ENCODE measurements around the gene CDK6. TPM values are rescaled to one million over a fixed set of nuclear protein-coding genes. Genes with fewer than 3 reads are reported as not detected.
"Not testable (repeated sequence)": the region's sequence is repeated elsewhere in the genome, so short reads cannot be mapped to it uniquely, and the experiment has no call there.

Gene CDK6
- total and polyA plus RNA-seq, 2 donors = 6.5 to 42.0 TPM

DNA sequence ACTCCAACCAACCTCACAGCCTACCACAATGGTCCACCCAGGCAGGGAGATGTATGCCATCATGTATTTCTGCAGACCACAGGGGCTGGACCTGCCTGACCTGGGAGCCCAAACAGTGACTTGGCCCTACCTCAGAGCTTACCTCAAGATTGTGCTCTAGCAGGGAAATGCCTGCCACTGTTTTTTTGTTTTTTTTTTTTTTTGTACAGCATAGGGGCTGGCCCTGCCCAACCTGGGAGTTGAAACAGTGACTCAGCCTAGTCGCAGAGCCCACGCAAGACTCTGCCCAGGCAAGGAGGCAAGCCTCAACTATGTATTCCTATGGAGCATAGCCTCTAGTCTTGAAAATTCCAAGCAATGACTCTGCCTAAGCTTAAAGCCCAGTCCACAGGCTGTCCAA, 39.3 kb upstream of the CDK6 start:
- Histone ChIP-seq H3K4me1 (ENCODE audit: control insufficient read depth in 2 of 2, insufficient read depth in 2 of 2, low read length in 2 of 2) (no peaks in the 10 kb centered on the region), H3K36me3 (ENCODE audit: control insufficient read depth in 2 of 2, insufficient read depth in 2 of 2, low read length in 1 of 2) (no peaks in the 10 kb centered on the region), H3K9me3 (ENCODE audit: control insufficient read depth in 2 of 2, insufficient read depth in 1 of 2, low read length in 1 of 2) (peaks cover 0 to 8% of the 10 kb centered on the region in 2 donors), H3K4me3 (ENCODE audit: low read length in 2 of 2) (no peak overlapping the region), H3K27me3 (ENCODE audit: control insufficient read depth in 2 of 2, insufficient read depth in 1 of 2, low read length in 1 of 2) (peaks cover 0 to 28% of the 10 kb centered on the region in 2 donors), H3K27ac (ENCODE audit: low read depth in 1 of 2, low read length in 1 of 2) (no peak overlapping the region)
- DNase-seq (ENCODE audit: low read depth in 6 of 9, low spot score in 9 of 9) = no peak
- 100% methylated on average over 2 of the region's 2 CpGs for WGBS

DNA sequence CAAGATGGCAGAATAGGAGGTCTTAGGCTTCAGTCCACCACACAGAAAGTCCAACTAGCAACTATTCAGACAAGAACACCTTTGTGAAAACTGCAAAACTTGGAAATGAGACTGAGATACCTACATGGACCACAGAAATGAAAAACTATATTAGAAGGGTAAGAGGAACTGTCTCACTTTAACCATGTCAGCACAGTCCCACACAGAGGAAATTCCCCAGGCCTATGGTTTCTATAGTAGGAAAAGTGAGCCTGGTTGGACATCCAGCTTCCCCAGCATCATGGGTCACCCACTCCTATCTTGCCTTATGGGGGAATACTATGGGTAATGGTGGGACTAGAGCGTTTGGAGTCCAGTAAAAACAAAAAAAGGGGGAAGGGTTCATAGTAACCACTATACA, 38.8 kb upstream of the CDK6 start:
- Histone ChIP-seq H3K9me3 (ENCODE audit: control insufficient read depth in 2 of 2, insufficient read depth in 1 of 2, low read length in 1 of 2) (peaks cover 0 to 2% of the 10 kb centered on the region in 2 donors), H3K36me3 (ENCODE audit: control insufficient read depth in 2 of 2, insufficient read depth in 2 of 2, low read length in 1 of 2) (no peaks in the 10 kb centered on the region), H3K4me1 (ENCODE audit: control insufficient read depth in 2 of 2, insufficient read depth in 2 of 2, low read length in 2 of 2) (no peaks in the 10 kb centered on the region), H3K4me3 (ENCODE audit: low read length in 2 of 2) (no peak overlapping the region), H3K27me3 (ENCODE audit: control insufficient read depth in 2 of 2, insufficient read depth in 1 of 2, low read length in 1 of 2) (peaks cover 0 to 23% of the 10 kb centered on the region in 2 donors), H3K27ac (ENCODE audit: low read depth in 1 of 2, low read length in 1 of 2) (no peak overlapping the region)
- no peak for DNase-seq (ENCODE audit: low read depth in 6 of 9, low spot score in 9 of 9)
- WGBS = 100% methylated on average over 1 of the region's 1 CpG

DNA sequence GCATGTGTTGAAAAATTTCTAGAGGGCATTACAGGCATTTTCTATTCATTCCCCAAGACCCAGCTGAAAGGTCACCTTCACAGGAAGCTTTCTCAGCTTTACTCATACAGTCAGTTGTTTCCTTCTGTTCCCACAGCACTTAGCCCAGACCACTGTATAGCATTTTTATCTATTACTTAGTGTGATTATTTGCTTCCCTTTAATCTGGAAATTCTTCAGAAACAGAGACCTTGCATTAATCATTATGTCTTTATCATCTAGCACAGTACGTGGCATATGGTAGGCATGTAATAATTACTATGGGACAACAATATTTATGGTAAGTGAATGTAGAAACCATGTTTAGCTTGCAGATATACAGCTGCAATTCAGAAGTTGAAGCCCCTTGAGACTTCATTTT, 38.2 kb upstream of the CDK6 start:
- H3K27me3 ChIP-seq (ENCODE audit: control insufficient read depth in 2 of 2, insufficient read depth in 1 of 2, low read length in 1 of 2) = peaks cover 0 to 20% of the 10 kb centered on the region in 2 donors
- H3K9me3 ChIP-seq (ENCODE audit: control insufficient read depth in 2 of 2, insufficient read depth in 1 of 2, low read length in 1 of 2) = no peaks in the 10 kb centered on the region
- H3K4me1 ChIP-seq (ENCODE audit: control insufficient read depth in 2 of 2, insufficient read depth in 2 of 2, low read length in 2 of 2) = no peaks in the 10 kb centered on the region
- WGBS = 92% methylated on average over 1 of the region's 1 CpG
- no peak overlapping the region for H3K27ac ChIP-seq (ENCODE audit: low read depth in 1 of 2, low read length in 1 of 2)
- no peaks in the 10 kb centered on the region for H3K36me3 ChIP-seq (ENCODE audit: control insufficient read depth in 2 of 2, insufficient read depth in 2 of 2, low read length in 1 of 2)
- no peak for DNase-seq (ENCODE audit: low read depth in 6 of 9, low spot score in 9 of 9)
- H3K4me3 ChIP-seq (ENCODE audit: low read length in 2 of 2) = no peak overlapping the region

DNA sequence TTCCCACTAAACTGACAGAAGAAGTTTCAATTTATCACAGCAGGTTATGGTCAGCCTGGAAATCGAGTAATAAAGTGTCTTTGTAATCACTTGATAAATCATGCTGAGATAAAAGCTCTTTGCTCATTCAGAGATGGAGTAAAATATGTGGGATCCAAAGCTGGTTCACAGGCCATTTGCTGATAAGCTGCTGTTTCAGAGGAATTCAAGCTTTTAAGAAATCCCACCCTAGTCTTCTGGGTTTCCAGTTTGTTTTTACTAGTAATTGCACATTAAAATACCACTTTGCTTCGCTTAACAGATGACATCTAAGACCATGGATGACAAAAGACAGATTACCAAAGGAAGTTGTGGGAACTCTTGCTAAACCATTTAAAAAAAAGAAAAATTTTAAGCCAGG, 37.4 kb upstream of the CDK6 start:
- 73% methylated on average over 2 of the region's 2 CpGs for WGBS
- H3K27me3 ChIP-seq (ENCODE audit: control insufficient read depth in 2 of 2, insufficient read depth in 1 of 2, low read length in 1 of 2) = peaks cover 0 to 18% of the 10 kb centered on the region in 2 donors
- no peak overlapping the region for H3K27ac ChIP-seq (ENCODE audit: low read depth in 1 of 2, low read length in 1 of 2)
- no peak for DNase-seq (ENCODE audit: low read depth in 6 of 9, low spot score in 9 of 9)
- peaks cover 0 to under 1% of the 10 kb centered on the region in 2 donors for H3K36me3 ChIP-seq (ENCODE audit: control insufficient read depth in 2 of 2, insufficient read depth in 2 of 2, low read length in 1 of 2)
- no peak overlapping the region for H3K4me3 ChIP-seq (ENCODE audit: low read length in 2 of 2)
- no peaks in the 10 kb centered on the region for H3K4me1 ChIP-seq (ENCODE audit: control insufficient read depth in 2 of 2, insufficient read depth in 2 of 2, low read length in 2 of 2)
- no peaks in the 10 kb centered on the region for H3K9me3 ChIP-seq (ENCODE audit: control insufficient read depth in 2 of 2, insufficient read depth in 1 of 2, low read length in 1 of 2)

DNA sequence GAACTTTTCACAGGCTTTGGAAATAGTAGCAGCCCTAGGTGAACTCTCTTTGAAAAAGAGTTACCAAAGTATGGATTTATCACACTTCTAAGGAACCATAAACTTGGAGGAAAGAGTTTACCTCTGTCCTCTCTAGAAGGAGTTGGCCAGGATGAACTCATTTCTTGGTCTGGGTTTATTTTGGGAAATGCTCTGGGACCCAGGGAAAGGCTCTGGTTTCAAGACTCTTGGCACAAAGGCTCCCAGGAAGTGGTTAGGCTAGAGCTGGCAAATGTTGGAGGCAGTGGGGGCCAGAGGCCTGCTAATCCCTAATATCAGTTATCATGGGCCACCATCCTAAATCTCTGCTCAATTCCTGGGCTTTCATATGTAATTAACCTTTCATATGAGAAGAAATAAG, 36.3 kb upstream of the CDK6 start:
- Histone ChIP-seq H3K4me1 (ENCODE audit: control insufficient read depth in 2 of 2, insufficient read depth in 2 of 2, low read length in 2 of 2) (no peaks in the 10 kb centered on the region), H3K27ac (ENCODE audit: low read depth in 1 of 2, low read length in 1 of 2) (no peak overlapping the region), H3K4me3 (ENCODE audit: low read length in 2 of 2) (no peak overlapping the region), H3K9me3 (ENCODE audit: control insufficient read depth in 2 of 2, insufficient read depth in 1 of 2, low read length in 1 of 2) (no peaks in the 10 kb centered on the region), H3K27me3 (ENCODE audit: control insufficient read depth in 2 of 2, insufficient read depth in 1 of 2, low read length in 1 of 2) (peaks cover 0 to 12% of the 10 kb centered on the region in 2 donors), H3K36me3 (ENCODE audit: control insufficient read depth in 2 of 2, insufficient read depth in 2 of 2, low read length in 1 of 2) (peaks cover 0 to 2% of the 10 kb centered on the region in 2 donors)
- DNase-seq (ENCODE audit: low read depth in 6 of 9, low spot score in 9 of 9) = no peak

DNA sequence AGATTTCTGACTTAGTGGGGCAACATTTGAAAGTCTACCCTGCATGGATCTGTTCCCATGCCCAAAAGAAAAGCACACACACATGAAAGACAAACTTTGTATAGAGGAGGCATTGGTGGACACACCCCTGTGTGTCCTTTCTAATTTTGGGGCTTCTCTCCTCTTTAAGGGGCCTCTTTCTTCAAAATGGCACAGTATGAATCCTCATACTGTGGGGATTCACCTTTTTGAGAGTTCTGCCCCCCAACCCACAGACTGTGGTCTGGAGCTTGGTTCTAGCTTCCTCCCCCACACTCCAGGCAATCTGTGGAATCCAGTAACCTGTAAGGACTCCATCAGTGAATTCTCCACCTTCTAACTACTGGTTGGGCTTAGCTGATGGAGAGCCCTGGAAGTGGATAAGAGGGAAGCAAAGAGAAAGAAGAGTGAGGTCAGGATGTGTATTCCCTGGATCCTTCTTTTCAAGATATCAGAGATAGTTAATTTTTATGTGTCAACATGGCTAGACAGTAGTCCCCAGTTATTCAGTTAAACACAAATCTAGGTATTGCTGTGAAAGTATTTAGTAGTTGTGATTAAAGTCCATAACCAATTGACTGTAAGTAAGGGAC, 32.4 kb upstream of the CDK6 start:
- no peak for DNase-seq (ENCODE audit: low read depth in 6 of 9, low spot score in 9 of 9)
- Histone ChIP-seq H3K36me3 (ENCODE audit: control insufficient read depth in 2 of 2, insufficient read depth in 2 of 2, low read length in 1 of 2) (peaks cover 0 to 2% of the 10 kb centered on the region in 2 donors), H3K9me3 (ENCODE audit: control insufficient read depth in 2 of 2, insufficient read depth in 1 of 2, low read length in 1 of 2) (no peaks in the 10 kb centered on the region), H3K27me3 (ENCODE audit: control insufficient read depth in 2 of 2, insufficient read depth in 1 of 2, low read length in 1 of 2) (no peaks in the 10 kb centered on the region), H3K4me3 (ENCODE audit: low read length in 2 of 2) (no peak overlapping the region), H3K27ac (ENCODE audit: low read depth in 1 of 2, low read length in 1 of 2) (no peak overlapping the region), H3K4me1 (ENCODE audit: control insufficient read depth in 2 of 2, insufficient read depth in 2 of 2, low read length in 2 of 2) (no peaks in the 10 kb centered on the region)

DNA sequence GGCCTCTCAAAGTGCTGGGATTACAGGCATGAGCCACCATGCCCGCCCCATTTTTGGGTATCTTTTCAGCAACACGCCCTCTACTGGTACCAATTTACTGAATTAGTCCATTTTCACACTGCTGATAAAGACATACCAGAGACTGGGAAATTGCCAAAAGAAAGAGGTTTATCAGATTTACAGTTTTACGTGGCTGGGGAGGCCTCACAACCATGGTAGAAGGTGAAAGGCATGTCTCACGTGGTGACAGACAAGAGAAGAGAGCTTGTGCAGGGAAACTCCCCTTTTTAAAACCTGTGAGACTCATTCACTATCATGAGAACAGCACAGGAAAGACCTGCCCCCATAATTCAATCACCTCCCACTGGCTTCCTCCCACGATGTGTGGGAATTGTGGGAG, 27.8 kb upstream of the CDK6 start:
- not testable (repeated sequence) for DNase-seq (ENCODE audit: low read depth in 6 of 9, low spot score in 9 of 9); H3K27ac ChIP-seq (ENCODE audit: low read depth in 1 of 2, low read length in 1 of 2); H3K9me3 ChIP-seq (ENCODE audit: control insufficient read depth in 2 of 2, insufficient read depth in 1 of 2, low read length in 1 of 2); H3K36me3 ChIP-seq (ENCODE audit: control insufficient read depth in 2 of 2, insufficient read depth in 2 of 2, low read length in 1 of 2); H3K4me3 ChIP-seq (ENCODE audit: low read length in 2 of 2); H3K4me1 ChIP-seq (ENCODE audit: control insufficient read depth in 2 of 2, insufficient read depth in 2 of 2, low read length in 2 of 2); H3K27me3 ChIP-seq (ENCODE audit: control insufficient read depth in 2 of 2, insufficient read depth in 1 of 2, low read length in 1 of 2)
- 90% methylated on average over 5 of the region's 5 CpGs for WGBS

DNA sequence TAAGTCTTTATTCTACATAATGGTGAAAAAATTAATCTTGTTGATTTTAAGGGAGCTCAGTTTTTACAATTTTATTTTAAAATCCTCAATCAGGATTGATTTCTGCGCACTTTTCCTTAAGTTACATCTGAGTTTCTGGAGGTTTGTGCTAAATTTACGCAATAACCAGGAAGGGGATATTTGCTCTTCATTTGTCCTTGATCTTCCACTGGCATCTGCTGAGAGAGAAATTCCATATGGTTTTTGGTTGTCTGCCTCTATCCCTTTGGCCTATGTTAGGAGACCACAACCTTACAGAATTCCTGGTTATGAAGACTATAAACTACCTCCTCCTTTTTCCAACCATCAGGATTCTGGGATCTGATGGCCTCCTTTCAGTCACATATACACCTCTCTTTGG, 20.1 kb upstream of the CDK6 start:
- H3K9me3 ChIP-seq (ENCODE audit: control insufficient read depth in 2 of 2, insufficient read depth in 1 of 2, low read length in 1 of 2) = no peaks in the 10 kb centered on the region
- H3K27ac ChIP-seq (ENCODE audit: low read depth in 1 of 2, low read length in 1 of 2) = no peak overlapping the region
- no peaks in the 10 kb centered on the region for H3K36me3 ChIP-seq (ENCODE audit: control insufficient read depth in 2 of 2, insufficient read depth in 2 of 2, low read length in 1 of 2)
- H3K4me3 ChIP-seq (ENCODE audit: low read length in 2 of 2) = no peak overlapping the region
- DNase-seq (ENCODE audit: low read depth in 6 of 9, low spot score in 9 of 9) = no peak
- peaks cover 3 to 7% of the 10 kb centered on the region in 2 donors for H3K4me1 ChIP-seq (ENCODE audit: control insufficient read depth in 2 of 2, insufficient read depth in 2 of 2, low read length in 2 of 2)
- WGBS = 96% methylated on average over 2 of the region's 2 CpGs
- H3K27me3 ChIP-seq (ENCODE audit: control insufficient read depth in 2 of 2, insufficient read depth in 1 of 2, low read length in 1 of 2) = no peaks in the 10 kb centered on the region

DNA sequence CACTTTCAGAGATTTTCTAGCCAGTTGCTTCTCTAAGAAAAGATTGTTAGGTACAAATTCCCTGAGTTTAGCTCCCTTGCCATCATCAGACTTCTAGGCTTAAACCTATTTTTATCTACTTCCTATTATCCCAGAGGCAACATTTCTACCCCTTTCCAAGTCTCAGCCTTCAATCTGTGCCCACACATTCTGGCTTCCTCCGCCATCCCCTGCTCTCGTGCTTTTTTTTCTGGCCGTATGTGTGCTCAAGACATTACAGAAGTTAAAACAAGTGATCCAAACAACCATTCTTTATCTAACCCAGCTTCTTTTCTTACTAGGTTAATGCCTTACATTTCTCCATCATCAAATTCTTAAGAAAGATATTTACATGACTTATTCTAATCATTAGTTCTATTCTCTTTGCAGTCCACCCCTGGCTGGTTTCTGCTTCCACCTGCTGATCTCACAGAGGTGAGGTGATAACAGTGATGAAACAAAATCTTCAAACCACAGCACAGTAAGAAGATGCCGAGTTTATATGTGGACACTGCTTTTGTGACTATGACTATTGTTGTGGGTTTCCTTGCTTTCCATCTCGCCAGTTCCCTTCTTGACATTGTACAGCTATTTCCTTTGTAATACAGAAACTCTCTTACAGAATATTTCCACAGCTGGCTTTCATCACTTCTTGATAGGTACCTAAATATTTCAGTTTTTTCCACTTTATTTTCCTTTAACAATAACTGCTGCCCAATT, 18.3 kb upstream of the CDK6 start:
- H3K4me1 ChIP-seq (ENCODE audit: control insufficient read depth in 2 of 2, insufficient read depth in 2 of 2, low read length in 2 of 2) = peaks cover 3 to 7% of the 10 kb centered on the region in 2 donors
- H3K27ac ChIP-seq (ENCODE audit: low read depth in 1 of 2, low read length in 1 of 2) = no peak overlapping the region
- WGBS = 49% methylated on average over 5 of the region's 5 CpGs
- no peaks in the 10 kb centered on the region for H3K9me3 ChIP-seq (ENCODE audit: control insufficient read depth in 2 of 2, insufficient read depth in 1 of 2, low read length in 1 of 2)
- no peaks in the 10 kb centered on the region for H3K27me3 ChIP-seq (ENCODE audit: control insufficient read depth in 2 of 2, insufficient read depth in 1 of 2, low read length in 1 of 2)
- H3K36me3 ChIP-seq (ENCODE audit: control insufficient read depth in 2 of 2, insufficient read depth in 2 of 2, low read length in 1 of 2) = no peaks in the 10 kb centered on the region
- H3K4me3 ChIP-seq (ENCODE audit: low read length in 2 of 2) = no peak overlapping the region
- DNase-seq (ENCODE audit: low read depth in 6 of 9, low spot score in 9 of 9) = no peak
